Osteoblast (primary cell): ENCODE results near the gene TBC1D8. TPM values are rescaled to one million over a fixed set of nuclear protein-coding genes. Genes with fewer than 3 reads are reported as not detected.

ENCODE experiments used
- DNase-seq: peaks from one replicate; pipeline ENCODE4 v3.0.0; 2011; ENCODE audit warnings: low spot score, mixed read lengths; ENCODE audit not compliant: insufficient read length; ENCODE audit errors: missing footprints
- H2AFZ ChIP-seq: 2 replicates; pipeline ENCODE4 v1.6.0; 2011; ENCODE audit warnings: mild to moderate bottlenecking, low read length
- H3K27ac ChIP-seq: 2 replicates; pipeline ENCODE4 v1.5.1; 2011; ENCODE audit warnings: mild to moderate bottlenecking, low read depth, low read length, moderate library complexity
- H3K27me3 ChIP-seq: 2 replicates; pipeline ENCODE4 v1.6.0; 2012; ENCODE audit warnings: mild to moderate bottlenecking, control low read depth, inconsistent platforms, low read length, moderate library complexity; ENCODE audit not compliant: insufficient read depth
- H3K36me3 ChIP-seq: 2 replicates; pipeline ENCODE4 v1.5.1; 2011; ENCODE audit warnings: mild to moderate bottlenecking, low read length, control low read depth, moderate library complexity; ENCODE audit not compliant: insufficient read depth
- H3K4me1 ChIP-seq: 2 replicates; pipeline ENCODE4 v1.5.1; 2011; ENCODE audit warnings: mild to moderate bottlenecking, low read length, control low read depth, moderate library complexity; ENCODE audit not compliant: insufficient read depth
- H3K4me2 ChIP-seq: 2 replicates; pipeline ENCODE4 v1.6.0; 2011; ENCODE audit warnings: mild to moderate bottlenecking, low read length; ENCODE audit not compliant: insufficient read depth
- H3K4me3 ChIP-seq: fragments of 200-600 bp; sonication (generic); 3 replicates; pipeline ENCODE4 v1.5.1; 2012; ENCODE audit warnings: mild to moderate bottlenecking, low read length, inconsistent platforms; ENCODE audit not compliant: insufficient read depth
- H3K79me2 ChIP-seq: 2 replicates; pipeline ENCODE4 v1.6.0; 2012; ENCODE audit warnings: mild to moderate bottlenecking, low read length, control low read depth, inconsistent platforms; ENCODE audit not compliant: insufficient read depth
- H3K9me3 ChIP-seq: 2 replicates; pipeline ENCODE4 v1.5.1; 2011; ENCODE audit warnings: low read depth, low read length, control low read depth
- H4K20me1 ChIP-seq: 2 replicates; pipeline ENCODE4 v1.6.0; 2012; ENCODE audit warnings: mild to moderate bottlenecking, low read length, control low read depth; ENCODE audit not compliant: insufficient read depth
- total RNA-seq: library from RNA; depleted of rRNA; stranded (reverse); fragments of >200 nt; gene quantifications from 2 replicates; pipeline ENCODE4 v1.2.3, GENCODE V29; 2012
- TF ChIP-seq, protein P1 (sequence below): IDR thresholded peaks from 2 replicates; pipeline ENCODE4 v1.5.1; 2011; ENCODE audit warnings: mild to moderate bottlenecking, low read depth, low read length, moderate library complexity; ENCODE audit errors: extremely low read depth

Gene TBC1D8
- total RNA-seq, 1 donor: 13.4 TPM

DNA sequence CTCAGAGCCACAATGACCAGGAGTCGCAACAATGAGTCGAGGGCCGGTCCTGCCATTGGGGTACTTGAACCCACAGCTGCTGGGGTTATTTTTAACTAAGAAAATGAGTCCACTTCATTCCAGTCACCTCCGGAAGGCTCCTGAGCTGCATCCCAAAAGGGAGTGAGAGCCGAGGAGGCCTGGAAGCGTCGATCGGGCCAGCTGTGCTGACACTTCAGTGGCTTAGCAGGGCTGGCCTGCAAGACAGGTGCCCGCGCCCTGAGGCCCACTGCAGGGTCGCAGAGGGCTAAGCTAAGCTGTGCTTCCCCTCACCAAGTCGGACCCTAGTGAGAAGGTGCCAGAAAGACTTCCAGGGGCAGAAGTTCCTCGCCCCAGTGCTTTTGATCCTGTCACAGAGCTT is 21.1 kb downstream of the TBC1D8 start:
- H3K4me3 ChIP-seq: no peak overlapping the region
- H3K79me2 ChIP-seq: no peaks in the 10 kb centered on the region
- H4K20me1 ChIP-seq: no peaks in the 10 kb centered on the region
- no peak for DNase-seq
- H3K9me3 ChIP-seq: no peaks in the 10 kb centered on the region
- H3K36me3 ChIP-seq: no peaks in the 10 kb centered on the region
- no peak overlapping the region for H3K27ac ChIP-seq
- H3K4me1 ChIP-seq: peaks cover 6% of the 10 kb centered on the region
- H3K27me3 ChIP-seq: peaks cover 7% of the 10 kb centered on the region
- no peak overlapping the region for H2AFZ ChIP-seq
- H3K4me2 ChIP-seq: no peak overlapping the region
- TF ChIP-seq, protein P1, sequence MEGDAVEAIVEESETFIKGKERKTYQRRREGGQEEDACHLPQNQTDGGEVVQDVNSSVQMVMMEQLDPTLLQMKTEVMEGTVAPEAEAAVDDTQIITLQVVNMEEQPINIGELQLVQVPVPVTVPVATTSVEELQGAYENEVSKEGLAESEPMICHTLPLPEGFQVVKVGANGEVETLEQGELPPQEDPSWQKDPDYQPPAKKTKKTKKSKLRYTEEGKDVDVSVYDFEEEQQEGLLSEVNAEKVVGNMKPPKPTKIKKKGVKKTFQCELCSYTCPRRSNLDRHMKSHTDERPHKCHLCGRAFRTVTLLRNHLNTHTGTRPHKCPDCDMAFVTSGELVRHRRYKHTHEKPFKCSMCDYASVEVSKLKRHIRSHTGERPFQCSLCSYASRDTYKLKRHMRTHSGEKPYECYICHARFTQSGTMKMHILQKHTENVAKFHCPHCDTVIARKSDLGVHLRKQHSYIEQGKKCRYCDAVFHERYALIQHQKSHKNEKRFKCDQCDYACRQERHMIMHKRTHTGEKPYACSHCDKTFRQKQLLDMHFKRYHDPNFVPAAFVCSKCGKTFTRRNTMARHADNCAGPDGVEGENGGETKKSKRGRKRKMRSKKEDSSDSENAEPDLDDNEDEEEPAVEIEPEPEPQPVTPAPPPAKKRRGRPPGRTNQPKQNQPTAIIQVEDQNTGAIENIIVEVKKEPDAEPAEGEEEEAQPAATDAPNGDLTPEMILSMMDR: no peak

DNA sequence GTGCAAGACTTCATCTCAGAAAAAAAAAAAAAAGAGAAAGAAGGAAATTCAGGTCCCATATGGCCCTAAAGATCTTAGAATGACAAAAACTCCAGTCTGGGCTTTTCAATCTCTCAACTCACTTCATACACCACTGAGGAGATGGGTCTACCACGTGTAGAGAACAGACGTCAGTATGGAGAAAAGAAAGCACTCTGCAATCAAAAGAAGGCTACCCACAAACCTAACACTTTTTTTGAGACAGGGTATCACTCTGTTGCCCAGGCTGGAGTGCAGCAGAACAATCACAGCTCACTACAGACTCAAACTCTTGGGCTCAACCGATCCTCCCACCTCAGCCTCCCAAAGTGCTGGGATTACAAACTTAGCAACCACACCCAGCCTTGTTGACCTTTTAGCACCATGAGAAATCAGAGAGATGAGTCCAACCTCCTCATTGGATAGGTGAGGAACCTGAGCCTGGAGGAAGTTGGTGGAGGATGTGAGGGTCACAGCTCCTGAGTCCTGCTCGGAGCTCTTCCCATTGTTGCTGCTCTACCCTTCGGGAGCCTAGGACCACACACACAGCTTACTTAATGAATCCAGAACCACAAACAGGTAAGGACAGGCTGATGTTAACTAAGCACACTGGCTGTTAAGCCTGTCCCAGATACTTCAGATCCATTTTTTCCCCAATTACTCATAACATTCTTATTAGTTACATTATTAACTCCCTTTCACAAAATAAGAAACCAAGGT is 23.7 kb downstream of the TBC1D8 start:
- Histone ChIP-seq H3K27me3 (no peaks in the 10 kb centered on the region), H3K9me3 (no peaks in the 10 kb centered on the region), H3K4me2 (no peak overlapping the region), H2AFZ (no peak overlapping the region), H3K4me1 (peaks cover 18% of the 10 kb centered on the region), H3K79me2 (no peaks in the 10 kb centered on the region), H3K4me3 (no peak overlapping the region), H3K27ac (no peak overlapping the region), H4K20me1 (no peaks in the 10 kb centered on the region), H3K36me3 (no peaks in the 10 kb centered on the region)
- TF ChIP-seq, protein P1: no peak
- DNase-seq: no peak

DNA sequence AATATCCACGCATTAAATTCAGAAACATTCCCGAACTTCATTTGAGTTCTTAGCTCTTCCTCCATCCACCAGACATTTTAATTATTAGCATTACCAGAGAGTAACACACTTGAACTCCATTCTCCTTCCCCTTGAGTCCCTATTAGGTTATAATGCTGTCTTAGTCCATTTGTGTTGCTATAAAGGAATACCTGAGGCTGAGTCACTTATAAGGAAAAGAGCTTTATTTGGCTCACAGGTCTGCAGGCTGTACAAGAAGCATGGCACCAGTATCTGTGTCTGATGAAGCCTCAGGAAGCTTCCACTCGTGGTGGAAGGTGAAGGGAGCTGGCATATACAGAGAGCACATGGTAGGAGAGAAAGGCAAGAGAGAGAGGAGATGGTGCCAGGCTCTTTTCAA is 25.4 kb downstream of the TBC1D8 start:
- Histone ChIP-seq H3K79me2 (no peaks in the 10 kb centered on the region), H2AFZ (no peak overlapping the region), H3K4me2 (no peak overlapping the region), H3K27me3 (no peaks in the 10 kb centered on the region), H3K36me3 (no peaks in the 10 kb centered on the region), H4K20me1 (no peaks in the 10 kb centered on the region), H3K27ac (no peak overlapping the region), H3K9me3 (no peaks in the 10 kb centered on the region), H3K4me1 (peaks cover 19% of the 10 kb centered on the region), H3K4me3 (no peak overlapping the region)
- DNase-seq: no peak
- TF ChIP-seq, protein P1: no peak

DNA sequence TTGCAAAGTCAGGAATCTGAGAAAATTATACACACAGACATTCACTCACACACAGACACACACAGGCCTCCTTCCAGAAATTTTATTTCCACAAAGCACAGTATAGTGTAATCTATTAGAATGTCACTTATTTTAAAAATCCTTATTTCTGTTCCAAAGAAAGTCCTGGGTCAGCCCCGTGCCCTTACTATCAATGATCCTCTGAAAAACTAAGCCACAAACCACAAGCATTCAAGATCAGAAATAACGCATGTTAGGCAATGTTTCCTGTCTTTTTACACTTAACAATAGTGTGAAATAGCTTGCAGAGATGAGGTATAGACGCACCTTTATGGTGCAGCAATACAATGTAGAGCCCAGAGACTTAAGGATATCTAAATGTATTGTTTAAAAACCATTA is 25.8 kb downstream of the TBC1D8 start:
- TF ChIP-seq, protein P1: no peak
- Histone ChIP-seq H3K27ac (peak overlapping the region; percentile 46), H3K4me3 (no peak overlapping the region), H3K36me3 (no peaks in the 10 kb centered on the region), H3K4me1 (peaks cover 23% of the 10 kb centered on the region), H2AFZ (no peak overlapping the region), H3K9me3 (no peaks in the 10 kb centered on the region), H3K27me3 (no peaks in the 10 kb centered on the region), H3K79me2 (no peaks in the 10 kb centered on the region), H3K4me2 (peak overlapping the region; percentile 24), H4K20me1 (no peaks in the 10 kb centered on the region)
- no peak for DNase-seq
